Activated T-cell treated with anti-CD3 and anti-CD28 coated beads for 4 hours (primary cell): ENCODE measurements around the gene LMBR1L.
A peak's percentile ranks its signal among the peaks of the same experiment; 100 is the strongest.

Source experiments
- DNase-seq: peaks from one replicate; pipeline ENCODE4 v3.0.0-alpha.2; 2020

Gene LMBR1L

GRCh38 chr12:49111206-49111605, 559 bp upstream of the LMBR1L start:
- no peak for DNase-seq

GRCh38 chr12:49109641-49110463, 795 bp downstream of the LMBR1L start:
- no peak for DNase-seq

GRCh38 chr12:49108958-49109404, 1.7 kb downstream of the LMBR1L start:
- DNase-seq: no peak

GRCh38 chr12:49105504-49106084, 5.1 kb downstream of the LMBR1L start:
- no peak for DNase-seq

- no peak for DNase-seq
Observed at GRCh38 chr12:49104822-49105221, 5.8 kb downstream of the LMBR1L start.

- DNase-seq: no peak
Observed at GRCh38 chr12:49100380-49100779, 10.3 kb downstream of the LMBR1L start.

GRCh38 chr12:49098703-49099102, 11.9 kb downstream of the LMBR1L start:
- DNase-seq: no peak

GRCh38 chr12:49098035-49098451, 12.6 kb downstream of the LMBR1L start:
- peak; percentile 60 for DNase-seq

- DNase-seq: no peak
Observed at GRCh38 chr12:49097381-49097780, 13.3 kb downstream of the LMBR1L start.

GRCh38 chr12:49094975-49095365, 15.7 kb downstream of the LMBR1L start:
- DNase-seq: no peak

GRCh38 chr12:49094160-49094974, 16.3 kb downstream of the LMBR1L start, which contains the start of gene DHH:
Gene DHH (minus strand): TSS chr12:49094801. CDS start chr12:49094512, 289 bp downstream.
- no peak for DNase-seq

- no peak for DNase-seq
Observed at GRCh38 chr12:49093792-49094159, 16.9 kb downstream of the LMBR1L start.

GRCh38 chr12:49092816-49093406, 17.7 kb downstream of the LMBR1L start:
- no peak for DNase-seq

- DNase-seq: peak; percentile 64
Observed at GRCh38 chr12:49092086-49092815, 18.4 kb downstream of the LMBR1L start.

- DNase-seq: no peak
Observed at GRCh38 chr12:49091836-49092085, 18.9 kb downstream of the LMBR1L start.

GRCh38 chr12:49091056-49091835, 19.4 kb downstream of the LMBR1L start:
- no peak for DNase-seq

- DNase-seq: no peak
Observed at GRCh38 chr12:49089821-49090773, 20.6 kb downstream of the LMBR1L start.

- no peak for DNase-seq
Observed at GRCh38 chr12:49088932-49089330, 21.7 kb downstream of the LMBR1L start.

GRCh38 chr12:49088150-49088931, 22.3 kb downstream of the LMBR1L start:
- DNase-seq: peak; percentile 64

GRCh38 chr12:49086116-49086515, 24.5 kb downstream of the LMBR1L start:
- no peak for DNase-seq
